ENCODE measurements around the gene SUPT3H. TPM values are rescaled to one million over a fixed set of nuclear protein-coding genes. Genes with fewer than 3 reads are reported as not detected.

SUPT3H gene
- total and polyA plus RNA-seq, 2 of the 8 experiments (the other 6 are each of a cell fraction or from before 2014, with no cell fraction given): 18.8 to 23.0 TPM

DNA sequence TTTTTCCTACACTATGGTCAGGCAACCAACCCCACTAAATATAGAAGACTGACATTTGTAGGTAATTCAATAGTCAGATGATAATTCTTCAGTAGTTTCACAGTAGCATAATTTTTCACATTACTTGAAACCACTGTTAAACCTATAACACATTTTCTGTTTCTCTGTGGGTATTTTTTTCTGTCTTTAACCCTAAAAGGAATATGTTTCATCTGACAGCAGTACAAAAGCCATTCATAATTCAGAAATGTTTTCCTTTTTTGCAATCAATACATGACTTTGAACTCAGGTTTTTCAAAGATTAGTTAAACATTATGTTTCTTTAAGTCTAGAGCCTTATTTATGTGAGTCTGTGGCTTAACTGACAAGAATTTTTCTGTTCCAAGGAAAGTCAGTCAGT is 178.2 kb downstream of the SUPT3H start:
- no peak overlapping the region for H2BK12ac ChIP-seq (ENCODE audit: low read depth, low read length)
- ChIA-PET POLR2A (ENCODE audit: partially characterized antibody) (no interaction called here), CTCF (ENCODE audit: partially characterized antibody) (interaction anchor here (1.4 kb wide), 1 partner anchor 10 kb away, joined by 3 read pairs; no protein-coding TSS in a partner anchor)
- no peaks in the 10 kb centered on the region; the same call in 1 of the 2 replicates for H3K79me1 ChIP-seq (ENCODE audit: low read depth, low read length)
- H4K20me1 ChIP-seq (replicated peaks in 1 of 2; ENCODE audit: control insufficient read depth in 1 of 2, insufficient read depth in 2 of 2, low read length in 2 of 2): no peaks in the 10 kb centered on the region
- no peak overlapping the region for H2AFZ ChIP-seq (ENCODE audit: low read length)
- no peaks in the 10 kb centered on the region for H3K36me3 ChIP-seq (ENCODE audit: control insufficient read depth in 2 of 4, insufficient read depth in 4 of 4, low read length in 3 of 4)
- no peaks in the 10 kb centered on the region for H3K23me2 ChIP-seq (ENCODE audit: low read depth, low read length)
- H3K9ac ChIP-seq (replicated peaks in 1 of 4; ENCODE audit: extremely low read depth in 1 of 4, low read depth in 3 of 4, low read length in 3 of 4): no peak overlapping the region
- H3K56ac ChIP-seq (replicated peaks; ENCODE audit: insufficient read length, low read depth, low read length): no peak overlapping the region
- H3K27me3 ChIP-seq (replicated peaks in 1 of 4; ENCODE audit: control insufficient read depth in 3 of 4, extremely low read depth in 1 of 4, insufficient read depth in 3 of 4, low read length in 3 of 4): no peaks in the 10 kb centered on the region
- no peak overlapping the region for H4K8ac ChIP-seq (ENCODE audit: extremely low read depth, insufficient read depth, low read length)
- H3K18ac ChIP-seq (ENCODE audit: extremely low read depth, low read length): no peak overlapping the region
- H2BK20ac ChIP-seq (ENCODE audit: low read length): no peak overlapping the region
- no peak overlapping the region for H2AK5ac ChIP-seq (ENCODE audit: low read depth, low read length)
- no peak overlapping the region for H3K4me3 ChIP-seq (ENCODE audit: extremely low read depth in 1 of 4, insufficient read depth in 2 of 4, low read depth in 3 of 4, low read length in 4 of 4)
- DNase-seq (ENCODE audit: low read depth in 1 of 2, low spot score in 2 of 2) (no peak), FAIRE-seq (no peak)
- H3K4me1 ChIP-seq (replicated peaks in 1 of 4; ENCODE audit: control insufficient read depth in 3 of 4, insufficient read depth in 4 of 4, low read length in 3 of 4): no peaks in the 10 kb centered on the region; a peak in 1 of 7 replicates
- no peaks in the 10 kb centered on the region for H3K9me3 ChIP-seq (ENCODE audit: insufficient read depth in 2 of 2, low read depth in 1 of 2, low read length in 1 of 2)
- no peak overlapping the region for H3K23ac ChIP-seq (ENCODE audit: insufficient read length)
- no peak overlapping the region for H3K4ac ChIP-seq (replicated peaks; ENCODE audit: insufficient read length, low read depth, low read length)
- no peak overlapping the region for H3K4me2 ChIP-seq (ENCODE audit: insufficient read depth in 1 of 2, low read depth in 2 of 2, low read length in 2 of 2)
- H2BK15ac ChIP-seq (ENCODE audit: low read length): no peak overlapping the region
- no peak overlapping the region for H4K91ac ChIP-seq (replicated peaks; ENCODE audit: insufficient read length, low read length)
- H3K27ac ChIP-seq (ENCODE audit: low read depth, low read length): no peak overlapping the region
- no peaks in the 10 kb centered on the region for H3K79me2 ChIP-seq (ENCODE audit: control insufficient read depth in 1 of 2, insufficient read depth in 2 of 2, low read length in 2 of 2)
- TF ChIP-seq CREB1 (IDR thresholded peaks at IDR 0.05) (no peak), CBX5 (IDR thresholded peaks at IDR 0.05; ENCODE audit: low read depth, low read length) (no peak), EP300 (IDR thresholded peaks at IDR 0.05; ENCODE audit: borderline replicate concordance in 1 of 2, low read depth in 2 of 2, low read length in 2 of 2) (no peak), ASH2L (IDR thresholded peaks at IDR 0.05; ENCODE audit: low read length) (no peak), SIRT6 (IDR thresholded peaks at IDR 0.05; ENCODE audit: low read length) (no peak), CBX8 (IDR thresholded peaks at IDR 0.05; ENCODE audit: borderline replicate concordance, low read depth, low read length) (no peak), EGR1 (IDR thresholded peaks at IDR 0.05; ENCODE audit: borderline replicate concordance, low read depth, low read length) (no peak), SP4 (IDR thresholded peaks at IDR 0.05; ENCODE audit: low read length) (no peak), SIN3A (conservative IDR thresholded peaks at IDR 0.05 in 1 of 2, IDR thresholded peaks at IDR 0.05 in 1 of 2; ENCODE audit: low read depth in 1 of 2, low read length in 2 of 2) (no peak), RNF2 (IDR thresholded peaks at IDR 0.05; ENCODE audit: borderline replicate concordance, low read depth, low read length, missing control alignments, poor library complexity, severe bottlenecking) (no peak), RXRA (IDR thresholded peaks at IDR 0.05; ENCODE audit: insufficient read depth, low read depth, low read length) (no peak), TEAD4 (IDR thresholded peaks at IDR 0.05; ENCODE audit: low read depth, low read length) (no peak), GABPA (IDR thresholded peaks at IDR 0.05; ENCODE audit: borderline replicate concordance, insufficient read depth, low read length) (no peak)
- TF ChIP-seq, protein P1, sequence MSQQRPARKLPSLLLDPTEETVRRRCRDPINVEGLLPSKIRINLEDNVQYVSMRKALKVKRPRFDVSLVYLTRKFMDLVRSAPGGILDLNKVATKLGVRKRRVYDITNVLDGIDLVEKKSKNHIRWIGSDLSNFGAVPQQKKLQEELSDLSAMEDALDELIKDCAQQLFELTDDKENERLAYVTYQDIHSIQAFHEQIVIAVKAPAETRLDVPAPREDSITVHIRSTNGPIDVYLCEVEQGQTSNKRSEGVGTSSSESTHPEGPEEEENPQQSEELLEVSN (IDR thresholded peaks at IDR 0.05): no peak
- H3K14ac ChIP-seq (ENCODE audit: insufficient read length): no peak overlapping the region
- H2BK5ac ChIP-seq (ENCODE audit: low read depth, low read length): no peak overlapping the region
- no peak overlapping the region for H2BK120ac ChIP-seq (replicated peaks; ENCODE audit: low read depth, low read length)
- no peak overlapping the region for H4K5ac ChIP-seq (ENCODE audit: insufficient read length, low read depth, low read length)
